ENCODE results near the gene GPR160.

Gene GPR160

GRCh38 chr3:170078620-170079281, 41.0 kb downstream of the GPR160 start:
- H3K4me3 ChIP-seq (replicated peaks; ENCODE audit: insufficient read depth, low read length): no peak overlapping the region
- DNase-seq (ENCODE audit: low read depth in 1 of 2, low spot score in 1 of 2): no peak
- no peak overlapping the region for H3K27ac ChIP-seq (replicated peaks)
- no peak for TF ChIP-seq POLR2AphosphoS5 (IDR thresholded peaks at IDR 0.05; ENCODE audit: low read depth)
- TF ChIP-seq REST (IDR thresholded peaks at IDR 0.05; ENCODE audit: insufficient replicate concordance, low read depth): no peak
- TF ChIP-seq SPI1 (IDR thresholded peaks at IDR 0.05; ENCODE audit: borderline replicate concordance, low read depth): no peak
- TF ChIP-seq GABPA (IDR thresholded peaks at IDR 0.05; ENCODE audit: low read depth): no peak
- TF ChIP-seq CTCF (IDR thresholded peaks at IDR 0.05; ENCODE audit: insufficient read depth, low read length): no peak
- H3K27me3 ChIP-seq (ENCODE audit: insufficient read depth, poor library complexity, severe bottlenecking): no peaks in the 10 kb centered on the region

GRCh38 chr3:170079536-170080165, 41.9 kb downstream of the GPR160 start:
- TF ChIP-seq REST (IDR thresholded peaks at IDR 0.05; ENCODE audit: insufficient replicate concordance, low read depth): no peak
- no peak for TF ChIP-seq CTCF (IDR thresholded peaks at IDR 0.05; ENCODE audit: insufficient read depth, low read length)
- TF ChIP-seq GABPA (IDR thresholded peaks at IDR 0.05; ENCODE audit: low read depth): no peak
- TF ChIP-seq POLR2AphosphoS5 (IDR thresholded peaks at IDR 0.05; ENCODE audit: low read depth): no peak
- TF ChIP-seq SPI1 (IDR thresholded peaks at IDR 0.05; ENCODE audit: borderline replicate concordance, low read depth): no peak
- H3K27me3 ChIP-seq (ENCODE audit: insufficient read depth, poor library complexity, severe bottlenecking): no peaks in the 10 kb centered on the region
- DNase-seq (ENCODE audit: low read depth in 1 of 2, low spot score in 1 of 2): no peak
- H3K4me3 ChIP-seq (replicated peaks; ENCODE audit: insufficient read depth, low read length): no peak overlapping the region
- no peak overlapping the region for H3K27ac ChIP-seq (replicated peaks)

- Histone ChIP-seq H3K27ac (replicated peaks) (no peak overlapping the region), H3K27me3 (ENCODE audit: insufficient read depth, poor library complexity, severe bottlenecking) (no peaks in the 10 kb centered on the region), H3K4me3 (replicated peaks; ENCODE audit: insufficient read depth, low read length) (no peak overlapping the region)
- no peak for TF ChIP-seq REST (IDR thresholded peaks at IDR 0.05; ENCODE audit: insufficient replicate concordance, low read depth)
- no peak for TF ChIP-seq CTCF (IDR thresholded peaks at IDR 0.05; ENCODE audit: insufficient read depth, low read length)
- TF ChIP-seq GABPA (IDR thresholded peaks at IDR 0.05; ENCODE audit: low read depth): no peak
- no peak for TF ChIP-seq POLR2AphosphoS5 (IDR thresholded peaks at IDR 0.05; ENCODE audit: low read depth)
- no peak for TF ChIP-seq SPI1 (IDR thresholded peaks at IDR 0.05; ENCODE audit: borderline replicate concordance, low read depth)
- no peak for DNase-seq (ENCODE audit: low read depth in 1 of 2, low spot score in 1 of 2)
Measured at GRCh38 chr3:170080605-170081004, 42.8 kb downstream of the GPR160 start.
